Stimulated activated CD8-positive, alpha-beta memory T cell treated with anti-CD3 and anti-CD28 coated beads, Interleukin-12 subunit alpha, Interleukin-12 subunit beta, amount 100 ng/mL, for 24 hours (primary cell): ENCODE measurements around the gene LUC7L3.
"Not testable (repeated sequence)": the region's sequence is repeated elsewhere in the genome, so short reads cannot be mapped to it uniquely, and the experiment has no call there.

Source experiments
- DNase-seq: peaks from one replicate; pipeline ENCODE4 v3.0.0-alpha.2; 2020; ENCODE audit errors: extremely low read depth

LUC7L3 gene

DNA sequence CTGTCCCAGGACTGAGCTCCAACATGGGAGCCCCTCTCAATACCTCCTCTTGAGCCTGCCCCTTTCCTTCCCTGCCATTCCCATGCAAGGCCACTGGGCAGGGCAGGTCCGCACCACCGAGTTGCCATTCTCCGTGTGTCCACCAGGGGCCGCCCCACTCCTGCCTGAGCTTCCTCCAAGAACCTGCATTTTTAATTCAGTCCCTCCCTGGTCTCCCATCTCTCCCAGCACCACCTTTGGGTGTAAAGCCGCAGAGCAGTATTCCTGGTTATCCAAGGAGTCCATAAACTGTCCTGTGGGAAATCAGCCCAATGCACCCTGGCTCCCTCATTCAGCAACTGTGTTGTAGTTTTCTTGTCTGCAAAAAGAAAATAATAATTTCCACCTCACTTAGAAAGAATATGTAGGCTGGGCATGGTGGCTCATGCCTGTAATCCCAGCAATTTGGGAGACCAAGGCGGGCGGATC, 63.8 kb downstream of the LUC7L3 start:
- DNase-seq: peak; percentile 48

DNA sequence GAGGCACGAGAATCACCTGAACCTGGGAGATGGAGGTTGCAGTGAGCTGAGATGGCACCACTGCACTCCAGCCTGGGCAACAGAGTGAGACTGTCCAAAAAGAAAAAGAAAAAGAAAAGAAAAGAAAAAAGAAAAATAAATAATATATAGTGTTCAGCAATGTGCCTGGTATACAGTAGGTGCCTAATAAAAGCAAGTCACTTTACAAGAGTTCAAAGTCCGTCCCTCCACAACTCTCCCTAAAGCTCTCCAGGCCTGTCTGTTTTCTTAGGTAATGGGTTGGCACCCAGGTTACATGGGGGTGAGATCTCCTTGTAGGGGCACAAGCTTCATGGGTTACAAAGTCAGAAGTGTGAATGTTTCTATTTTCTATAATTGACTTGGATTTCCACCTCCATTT, 64.5 kb downstream of the LUC7L3 start:
- DNase-seq: no peak

DNA sequence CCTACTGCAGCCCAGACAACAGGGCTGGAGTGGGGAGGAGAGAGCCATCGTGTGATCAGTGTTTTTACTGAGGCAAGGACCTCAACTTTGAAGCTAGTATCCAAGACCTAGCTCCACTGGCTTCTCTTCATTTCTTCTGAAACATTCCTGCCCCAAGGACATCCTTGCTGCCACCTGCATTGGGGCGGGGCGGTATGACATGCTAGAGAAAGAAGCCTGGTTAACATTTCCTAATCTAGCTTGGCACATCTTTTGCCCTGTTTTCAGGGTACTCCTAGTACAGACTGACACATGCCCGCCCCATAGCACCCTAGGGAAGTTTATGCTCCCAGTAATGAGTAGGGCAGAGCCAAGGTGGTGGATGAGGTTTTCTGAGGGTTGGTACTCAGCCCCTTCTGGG, 65.7 kb downstream of the LUC7L3 start:
- no peak for DNase-seq

DNA sequence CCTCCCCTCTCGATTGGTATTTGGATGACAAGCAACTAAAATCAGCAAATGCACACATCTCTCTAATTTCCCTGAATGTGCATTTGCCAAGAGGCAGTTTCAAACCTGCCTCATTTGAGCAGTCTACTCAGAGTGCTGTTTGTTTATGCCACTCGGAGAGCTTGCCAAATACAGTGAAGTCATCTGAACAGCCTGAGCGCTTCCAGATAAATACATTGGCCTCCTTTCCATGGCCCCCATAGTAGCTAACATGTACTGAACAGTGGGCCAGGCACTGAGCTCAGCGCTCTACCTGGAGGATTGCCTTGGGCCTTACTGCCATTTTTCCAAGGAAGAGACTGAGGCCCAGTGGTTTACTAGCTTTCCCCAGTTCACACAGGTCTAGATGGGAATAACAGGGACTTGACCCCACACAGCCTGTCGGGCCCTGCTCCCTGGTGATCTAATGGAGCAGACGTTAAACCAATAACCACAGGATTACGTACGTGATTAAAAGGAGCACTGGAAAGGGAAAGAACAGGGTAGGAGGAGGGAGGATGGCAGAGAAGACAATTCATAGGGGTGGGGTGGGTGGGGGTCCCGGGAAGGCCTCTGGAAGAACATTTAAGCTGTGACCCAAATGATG, 66.7 kb downstream of the LUC7L3 start:
- no peak for DNase-seq

DNA sequence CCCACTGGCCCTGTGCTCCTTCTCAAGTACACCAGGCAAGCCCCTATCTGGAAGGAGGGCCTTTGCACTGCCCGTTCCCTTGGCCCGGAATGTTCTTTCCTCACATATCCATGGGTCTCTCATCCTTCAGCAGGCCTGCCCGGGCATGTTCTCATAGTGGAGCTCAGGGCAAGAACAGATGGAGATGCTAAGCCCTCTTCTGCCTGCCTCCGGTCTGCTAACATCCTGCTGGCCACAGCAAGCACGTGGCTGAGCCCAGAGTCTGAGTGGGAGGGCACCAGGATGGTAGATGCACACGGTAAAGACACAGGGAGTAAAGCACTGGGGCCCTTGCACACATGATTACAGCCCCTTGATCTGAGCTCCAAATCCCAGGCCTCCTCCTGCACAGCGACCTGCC, 67.7 kb downstream of the LUC7L3 start:
- DNase-seq: no peak

DNA sequence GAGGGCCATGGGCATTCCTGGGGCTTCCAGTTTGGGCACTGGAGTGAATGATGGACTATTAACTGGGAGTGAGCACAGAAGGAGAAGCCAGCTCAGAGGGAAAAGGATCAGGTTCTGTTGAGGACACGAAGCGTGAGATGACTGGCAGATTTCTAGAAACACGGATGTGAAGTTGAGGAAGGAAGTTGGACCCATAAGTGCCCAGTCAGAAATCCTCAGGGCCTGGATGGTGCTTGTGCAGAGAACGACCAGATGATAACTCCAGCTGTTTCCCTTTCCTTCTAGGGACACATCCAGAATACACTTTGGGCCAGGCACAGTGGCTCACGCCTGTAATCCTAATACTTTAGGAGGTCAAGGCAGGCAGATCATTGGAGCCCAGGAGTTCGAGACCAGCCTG, 71.2 kb downstream of the LUC7L3 start:
- no peak for DNase-seq

DNA sequence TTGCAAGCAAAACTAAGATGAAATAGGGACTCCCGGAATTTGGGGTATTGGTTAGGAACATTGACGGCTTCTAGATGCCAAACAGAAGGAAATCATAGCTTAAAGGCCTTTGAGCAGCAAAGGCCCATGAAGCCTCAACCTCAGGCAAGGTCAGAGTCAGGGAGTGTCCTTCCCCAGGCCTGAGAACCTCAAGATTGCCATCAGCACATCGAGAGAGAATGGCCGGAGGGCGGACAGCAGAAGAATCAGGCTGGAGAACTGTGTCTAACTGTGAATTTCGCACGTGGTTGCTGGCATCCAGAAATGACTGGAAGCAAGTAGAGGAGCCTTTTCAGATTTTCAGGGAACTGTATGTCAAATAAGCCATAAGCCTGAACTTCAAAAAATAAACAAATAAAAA, 72.7 kb downstream of the LUC7L3 start:
- no peak for DNase-seq

DNA sequence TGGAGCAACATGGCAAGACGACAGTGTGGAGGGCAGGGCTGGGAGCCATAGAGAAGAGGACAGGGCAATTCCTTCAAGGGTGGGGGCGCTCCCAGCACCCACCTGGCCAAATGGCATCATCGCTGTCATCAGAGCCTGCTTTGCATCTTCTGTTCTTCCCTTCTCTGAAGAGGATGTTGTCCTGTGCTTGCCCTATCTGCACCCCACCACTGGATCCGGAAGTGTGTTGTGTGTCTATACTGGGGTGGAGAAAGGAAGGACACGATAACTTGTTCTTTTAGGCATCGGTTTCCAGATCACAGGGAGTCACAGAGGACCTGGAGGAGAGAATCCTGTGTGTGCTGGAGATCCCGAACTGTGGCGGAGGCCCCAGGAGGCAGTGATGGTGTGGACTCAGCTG, 73.6 kb downstream of the LUC7L3 start:
- DNase-seq: no peak

DNA sequence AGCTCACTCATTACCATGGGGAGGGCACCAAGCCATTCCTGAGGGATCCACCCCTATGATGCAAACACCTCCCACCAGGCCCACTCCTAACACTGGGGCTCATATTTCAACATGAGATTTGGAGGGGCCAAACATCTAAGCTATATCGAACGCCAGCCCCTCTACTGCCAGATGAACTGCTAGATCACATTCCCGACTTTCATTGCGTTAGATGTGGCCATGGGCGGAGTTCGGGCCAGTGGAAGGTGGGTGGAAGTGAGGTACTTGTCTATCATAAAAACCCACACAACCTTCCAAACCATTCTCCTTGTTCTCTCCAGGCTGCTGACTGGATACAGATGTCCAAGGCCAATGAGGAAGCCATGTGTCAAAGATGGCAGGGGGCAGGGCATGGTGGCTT, 75.0 kb downstream of the LUC7L3 start:
- DNase-seq: no peak

DNA sequence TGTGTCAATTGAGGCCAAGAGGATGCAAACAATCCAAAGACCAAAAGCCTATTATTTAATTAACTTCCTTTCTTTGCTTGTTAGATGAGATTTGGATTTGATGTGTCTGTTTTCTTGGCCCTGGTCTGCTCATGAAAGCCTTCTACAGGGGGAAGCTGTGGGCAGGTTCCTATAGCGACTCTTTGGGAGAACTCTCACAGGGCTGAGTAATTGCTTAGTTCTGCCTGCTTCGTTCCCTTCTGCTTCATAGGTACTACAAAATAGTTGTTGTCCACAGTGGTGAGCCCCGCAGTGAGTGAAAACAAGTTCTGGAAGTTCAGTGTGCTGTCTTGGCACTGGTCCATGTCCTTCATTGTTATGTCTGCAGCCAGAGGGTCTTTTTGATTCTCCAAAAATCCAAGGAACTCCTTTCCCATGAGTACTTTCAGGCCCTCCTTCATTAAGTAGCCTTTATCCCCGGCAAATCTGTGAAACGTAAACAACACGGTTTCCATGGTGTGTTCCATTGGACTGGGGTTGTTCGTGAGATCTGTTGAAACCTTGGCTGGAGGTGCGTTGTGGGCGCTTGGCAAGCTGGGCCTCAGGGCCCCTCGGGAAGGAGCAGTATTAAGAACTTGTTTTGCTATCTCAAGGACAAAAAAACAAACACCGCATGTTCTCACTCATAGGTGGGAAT, 77.9 kb downstream of the LUC7L3 start:
- DNase-seq: no peak

DNA sequence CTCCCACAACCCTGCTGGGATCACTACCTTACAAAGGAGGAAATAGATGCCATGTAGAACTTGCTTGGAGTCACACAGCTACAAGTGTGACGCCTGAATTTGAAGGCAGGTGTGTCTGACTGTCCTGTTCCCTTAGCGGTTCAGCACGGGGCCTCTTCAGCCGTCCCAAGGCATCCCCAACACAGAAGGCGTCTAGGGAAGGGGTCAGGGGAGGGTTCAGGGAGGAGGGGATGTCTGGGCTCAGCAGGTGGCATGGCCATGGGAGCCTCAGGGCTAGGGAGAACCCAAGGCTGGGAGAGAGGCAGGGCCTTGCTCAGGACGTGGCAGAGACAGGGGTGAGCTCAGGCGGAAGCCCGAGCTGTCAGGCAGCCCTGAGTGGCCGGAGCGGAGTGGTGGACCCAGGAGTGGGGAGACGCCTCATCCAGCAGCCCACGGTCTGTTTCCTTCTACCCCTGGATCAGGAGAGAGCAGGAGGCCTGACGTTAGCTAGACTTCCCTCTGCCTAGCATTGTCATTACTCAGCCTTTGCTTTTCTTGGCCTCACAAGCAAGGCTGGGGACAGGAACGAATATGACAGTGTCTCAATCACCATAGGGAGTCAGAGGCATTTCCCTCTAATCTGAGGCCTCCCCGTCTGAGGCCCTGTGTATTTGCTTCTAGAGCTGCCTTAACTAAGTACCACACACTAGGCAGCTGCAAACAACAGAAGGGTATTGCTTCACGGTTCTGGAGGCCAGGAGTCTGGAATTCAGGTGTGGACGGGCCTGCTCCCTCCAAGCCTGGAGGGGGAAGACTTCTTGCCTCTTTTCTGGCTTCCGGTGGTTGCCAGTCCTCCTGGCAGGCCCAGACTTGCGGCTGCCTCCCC, 79.3 kb downstream of the LUC7L3 start:
- no peak for DNase-seq

DNA sequence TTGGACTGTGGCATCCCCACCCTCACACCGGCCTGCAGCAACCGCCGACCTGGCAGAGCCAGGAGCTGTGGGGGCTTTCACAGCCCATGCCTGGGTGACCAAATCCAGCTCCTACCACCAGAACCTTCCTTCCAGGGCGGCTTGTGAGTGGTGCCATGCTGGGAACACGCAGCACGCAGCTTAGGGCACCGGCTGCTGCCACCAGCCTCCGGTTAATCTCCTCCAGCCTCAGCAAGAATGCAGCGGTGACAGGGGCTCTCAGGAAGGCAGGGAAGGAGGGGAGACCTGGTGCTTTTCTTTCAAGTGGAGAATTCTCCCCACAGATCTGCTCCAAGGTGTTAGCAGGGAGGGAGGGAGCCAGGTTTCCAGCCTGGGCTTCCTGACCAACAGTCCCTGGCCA, 80.2 kb downstream of the LUC7L3 start:
- no peak for DNase-seq

DNA sequence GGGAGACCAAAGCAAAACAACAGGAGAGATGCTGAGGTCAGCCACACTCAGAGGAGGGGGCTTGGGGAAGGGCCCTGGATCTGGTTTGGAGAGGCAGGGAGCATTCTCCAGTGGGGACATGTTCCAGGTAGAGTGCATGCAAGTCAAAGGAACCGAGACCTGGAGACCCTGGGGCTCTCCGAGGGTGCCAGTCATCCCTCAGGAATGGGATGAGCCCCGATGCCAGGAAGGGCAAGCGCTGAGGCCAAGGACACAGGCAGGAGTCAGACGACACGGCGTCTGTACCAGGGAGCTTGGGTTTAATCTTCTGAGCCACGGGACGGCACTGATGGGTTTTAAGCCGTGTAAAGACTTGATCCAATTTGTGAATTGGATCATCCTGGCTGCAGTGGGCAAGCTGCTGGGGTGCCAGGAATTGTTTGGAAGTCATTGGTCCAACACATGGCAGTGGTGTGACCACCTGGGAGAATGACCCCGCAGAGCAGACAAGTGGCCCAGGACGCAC, 80.8 kb downstream of the LUC7L3 start:
- DNase-seq: no peak

DNA sequence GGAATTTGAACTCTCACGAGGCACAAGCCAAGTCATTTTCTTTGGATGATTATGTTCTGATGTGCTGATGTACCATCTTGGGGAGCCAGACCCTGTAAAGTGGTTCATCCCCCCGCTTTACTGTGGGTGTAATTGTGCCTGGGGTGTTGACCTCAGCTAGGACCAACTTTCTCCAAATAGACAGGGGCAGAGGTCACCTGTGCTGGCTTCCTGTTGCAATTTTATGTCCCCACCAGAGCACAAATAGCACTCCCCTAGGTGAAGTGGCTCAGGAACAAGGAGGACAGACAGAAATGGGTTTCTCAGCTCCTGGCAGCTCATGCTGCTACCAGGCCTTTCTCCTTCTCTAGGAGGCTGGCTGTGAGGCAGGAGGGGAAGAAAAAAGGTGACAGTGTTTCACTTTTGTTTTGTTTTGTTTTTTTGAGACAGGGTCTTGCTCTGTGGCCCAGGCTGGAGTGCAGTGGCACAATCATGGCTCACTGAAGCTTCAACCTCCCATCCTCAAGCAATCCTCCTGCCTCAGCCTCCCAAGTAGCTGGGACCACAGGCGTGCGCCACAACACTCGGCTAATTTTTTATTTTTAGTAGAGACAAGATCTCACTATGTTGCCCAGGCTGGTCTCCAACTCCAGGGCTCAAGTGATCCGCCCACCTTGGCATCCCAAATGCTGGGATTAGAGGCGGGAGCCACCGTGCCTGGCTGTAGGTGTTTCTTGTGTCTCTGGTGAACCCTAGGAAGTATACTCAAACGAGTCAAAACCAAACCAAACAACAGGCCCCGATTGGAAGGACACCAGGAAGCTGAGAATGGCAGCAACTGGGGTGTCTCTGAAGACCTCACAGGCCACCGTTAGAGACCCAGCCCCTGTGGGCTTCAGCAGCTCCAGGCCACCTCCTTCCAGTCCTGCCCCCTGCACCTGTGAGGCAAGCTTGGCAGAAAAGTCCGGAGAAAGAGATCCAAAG, 83.5 kb downstream of the LUC7L3 start:
- no peak for DNase-seq

DNA sequence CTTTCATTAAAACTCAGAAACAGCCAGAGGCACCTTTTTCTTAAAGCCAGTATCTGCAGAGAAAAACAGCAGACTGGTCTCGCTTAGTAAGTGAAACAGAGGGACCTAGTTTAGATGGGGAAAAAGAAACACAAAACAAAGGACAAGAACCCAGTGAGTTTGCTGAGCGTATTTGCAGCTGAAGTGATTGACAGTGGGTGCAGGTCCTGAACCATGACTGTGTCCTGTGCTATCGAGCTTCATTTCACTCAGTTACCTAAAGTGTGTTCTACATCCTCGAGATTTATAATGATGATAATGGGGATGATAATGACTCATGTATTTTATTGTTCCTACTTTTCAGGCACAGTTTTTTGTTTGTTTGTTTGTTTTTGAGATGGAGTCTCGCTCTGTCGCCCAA, 84.3 kb downstream of the LUC7L3 start:
- no peak for DNase-seq

DNA sequence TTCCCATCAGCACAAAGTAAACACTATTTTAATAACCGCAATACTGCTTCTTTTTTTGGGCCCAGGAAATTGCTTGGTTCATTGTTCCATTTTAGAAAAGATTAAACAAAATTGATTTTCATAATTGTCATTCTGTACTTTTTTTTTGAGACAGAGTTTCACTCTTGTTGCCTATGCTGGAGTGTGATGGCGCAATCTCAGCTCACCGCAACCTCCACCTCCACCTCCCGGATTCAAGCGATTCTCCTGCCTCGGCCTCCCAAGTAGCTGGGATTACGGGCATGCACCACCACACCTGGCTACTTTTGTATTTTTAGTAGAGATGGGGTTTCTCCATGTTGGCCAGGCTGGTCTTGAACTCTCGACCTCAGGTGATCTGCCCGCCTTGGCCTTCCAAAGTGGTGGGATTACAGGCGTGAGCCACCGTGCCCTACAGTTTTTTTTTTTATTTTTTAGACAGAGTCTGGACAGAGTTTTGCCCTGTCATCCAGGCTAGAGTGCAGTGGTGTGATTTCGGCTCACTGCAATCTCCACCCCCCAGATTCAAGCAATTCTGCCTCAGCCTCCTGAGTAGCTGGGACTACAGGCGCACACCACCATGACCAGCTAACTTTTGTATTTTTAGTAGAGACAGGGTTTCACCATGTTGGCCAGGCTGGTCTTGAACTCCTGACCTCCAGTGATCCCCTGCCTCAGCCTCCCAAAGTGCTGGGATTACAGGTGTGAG, 85.5 kb downstream of the LUC7L3 start:
- not testable (repeated sequence) for DNase-seq

DNA sequence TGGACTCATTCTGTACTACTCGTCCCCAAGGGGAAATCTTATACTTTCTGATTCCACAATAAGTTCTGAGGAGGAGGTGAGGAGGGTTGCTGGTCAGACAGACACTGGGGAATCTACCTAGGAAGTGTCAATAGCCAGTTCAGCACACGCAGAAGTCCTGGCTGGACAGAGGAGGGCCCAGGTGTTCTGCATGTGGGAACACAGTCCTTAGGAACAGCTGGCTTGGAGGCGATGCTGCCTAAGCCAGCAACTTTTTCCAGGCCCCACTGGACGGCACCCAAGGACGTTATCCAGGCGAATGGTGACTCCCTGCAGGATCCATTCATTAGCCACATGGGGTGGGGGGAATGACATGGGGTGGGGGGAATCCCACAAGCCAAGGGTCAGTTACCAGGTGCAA, 86.1 kb downstream of the LUC7L3 start:
- DNase-seq: no peak
